ENCODE results near the gene PPP1R9A.

DNA sequence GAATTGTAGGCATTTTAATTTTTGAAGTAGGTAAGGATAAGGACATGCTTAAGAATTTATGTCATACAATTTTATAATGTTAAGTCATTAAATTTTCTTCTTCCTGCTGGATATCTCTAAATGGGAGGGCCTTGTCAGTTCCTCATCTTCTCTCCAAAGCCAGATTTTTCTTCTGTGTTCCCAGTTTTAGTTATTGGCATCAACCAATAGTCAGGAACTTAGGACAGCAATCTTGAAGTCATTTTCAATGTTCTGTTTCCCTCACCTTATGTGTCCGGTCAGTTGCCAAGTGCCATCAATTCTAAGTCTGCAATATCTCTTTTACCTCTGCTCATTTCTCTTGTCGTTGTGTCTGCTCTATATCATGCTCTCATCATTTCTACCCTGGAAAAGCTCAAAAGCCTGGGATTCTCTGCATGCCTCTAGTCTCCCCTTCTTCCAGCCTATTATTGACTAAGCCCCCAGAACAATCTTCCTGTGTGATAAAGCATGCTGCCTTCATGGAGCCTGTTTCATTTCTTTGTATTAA, 145.2 kb downstream of the PPP1R9A start:
- TF ChIP-seq, protein P1, sequence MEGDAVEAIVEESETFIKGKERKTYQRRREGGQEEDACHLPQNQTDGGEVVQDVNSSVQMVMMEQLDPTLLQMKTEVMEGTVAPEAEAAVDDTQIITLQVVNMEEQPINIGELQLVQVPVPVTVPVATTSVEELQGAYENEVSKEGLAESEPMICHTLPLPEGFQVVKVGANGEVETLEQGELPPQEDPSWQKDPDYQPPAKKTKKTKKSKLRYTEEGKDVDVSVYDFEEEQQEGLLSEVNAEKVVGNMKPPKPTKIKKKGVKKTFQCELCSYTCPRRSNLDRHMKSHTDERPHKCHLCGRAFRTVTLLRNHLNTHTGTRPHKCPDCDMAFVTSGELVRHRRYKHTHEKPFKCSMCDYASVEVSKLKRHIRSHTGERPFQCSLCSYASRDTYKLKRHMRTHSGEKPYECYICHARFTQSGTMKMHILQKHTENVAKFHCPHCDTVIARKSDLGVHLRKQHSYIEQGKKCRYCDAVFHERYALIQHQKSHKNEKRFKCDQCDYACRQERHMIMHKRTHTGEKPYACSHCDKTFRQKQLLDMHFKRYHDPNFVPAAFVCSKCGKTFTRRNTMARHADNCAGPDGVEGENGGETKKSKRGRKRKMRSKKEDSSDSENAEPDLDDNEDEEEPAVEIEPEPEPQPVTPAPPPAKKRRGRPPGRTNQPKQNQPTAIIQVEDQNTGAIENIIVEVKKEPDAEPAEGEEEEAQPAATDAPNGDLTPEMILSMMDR (optimal IDR thresholded peaks at IDR 0.05 in 1 of 3, IDR thresholded peaks at IDR 0.05 in 1 of 3, conservative IDR thresholded peaks at IDR 0.05 in 1 of 3; ENCODE audit: extremely low read depth in 1 of 3, insufficient read depth in 2 of 3, low read length in 3 of 3) = no peak
- no peak for TF ChIP-seq EZH2 (IDR thresholded peaks at IDR 0.05; ENCODE audit: low read length)

All from keratinocyte (primary cell).